ENCODE measurements around the gene GLT1D1.

GRCh38 chr12:128981971-128982533, 128.8 kb downstream of the GLT1D1 start:
- TF ChIP-seq CTCF (IDR thresholded peaks at IDR 0.05 in 2 of 3, conservative IDR thresholded peaks at IDR 0.05 in 1 of 3; ENCODE audit: borderline replicate concordance in 1 of 3, insufficient read depth in 1 of 3, low read depth in 2 of 3, low read length in 2 of 3), result no peak
- TF ChIP-seq CEBPB (IDR thresholded peaks at IDR 0.05; ENCODE audit: low read depth), result no peak
- no peak for TF ChIP-seq FOSL1 (IDR thresholded peaks at IDR 0.05; ENCODE audit: low read depth)
- no peak for TF ChIP-seq EZH2 (IDR thresholded peaks at IDR 0.05)
- TF ChIP-seq POLR2A (IDR thresholded peaks at IDR 0.05; ENCODE audit: borderline replicate concordance, extremely low read depth, insufficient read depth, insufficient read length), result no peak
- no peak for TF ChIP-seq MAX (IDR thresholded peaks at IDR 0.05)
- no peak for TF ChIP-seq RAD21 (IDR thresholded peaks at IDR 0.05; ENCODE audit: low read depth)
- TF ChIP-seq ZFX (IDR thresholded peaks at IDR 0.05), result no peak
- no peak for TF ChIP-seq POLR2AphosphoS5 (IDR thresholded peaks at IDR 0.05; ENCODE audit: low read depth, low read length)
- TF ChIP-seq SRF (IDR thresholded peaks at IDR 0.05; ENCODE audit: low read depth), result no peak
